GM21619 (cell line): ENCODE data around the gene MBD3L4.
"Not testable (repeated sequence)": the region's sequence is repeated elsewhere in the genome, so short reads cannot be mapped to it uniquely, and the experiment has no call there.

Experiments
- ATAC-seq: cut with Tn5 transposase; IDR thresholded peaks from one replicate; pipeline ENCODE4 v1.9.1; 2021; ENCODE audit not compliant: unreplicated experiment

The MBD3L4 gene

DNA sequence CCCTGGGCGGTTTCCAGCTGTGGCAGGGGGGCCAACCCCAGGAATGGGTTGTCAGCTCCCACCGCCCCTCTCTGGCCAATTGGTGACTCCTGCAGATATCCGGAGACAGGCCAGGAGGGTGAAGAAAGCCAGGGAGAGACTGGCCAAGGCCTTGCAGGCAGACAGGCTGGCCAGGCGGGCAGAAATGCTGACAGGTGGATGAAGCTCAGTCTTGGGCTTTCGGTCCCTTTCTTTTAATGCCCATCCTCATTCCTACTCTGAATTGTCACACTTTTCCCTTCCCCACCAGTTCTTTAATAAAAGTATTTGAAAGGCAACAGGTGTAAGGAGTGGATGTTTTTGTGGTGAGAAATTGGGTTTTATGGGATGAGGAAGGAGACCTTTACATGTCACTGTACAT lies 11.4 kb upstream of the MBD3L4 start:
- not testable (repeated sequence) for ATAC-seq

DNA sequence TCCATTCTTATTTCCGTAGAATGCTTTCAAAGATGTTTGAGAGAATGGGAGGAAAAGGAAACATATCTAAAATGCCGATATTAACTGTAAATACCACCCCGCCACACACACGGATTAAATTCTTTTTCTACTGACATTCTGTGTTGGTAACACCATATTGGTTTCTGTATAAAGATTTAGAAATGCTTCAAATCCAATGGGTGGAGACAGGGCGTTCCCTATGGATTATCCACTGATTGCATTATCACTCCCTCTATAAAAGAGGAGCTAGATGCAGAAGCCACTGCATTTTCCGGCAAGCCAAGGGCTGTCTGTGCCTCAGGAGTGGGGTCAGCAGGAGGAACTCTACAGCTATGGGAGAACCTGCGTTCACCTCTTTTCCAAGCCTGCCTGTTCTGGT lies 9.0 kb upstream of the MBD3L4 start, which contains the start of gene MBD3L2:
Gene MBD3L2, plus strand, starts transcription at position 301 of the 400 bp plus-strand sequence. Its CDS starts 53 bp downstream, at position 354.
- ATAC-seq = not testable (repeated sequence)

DNA sequence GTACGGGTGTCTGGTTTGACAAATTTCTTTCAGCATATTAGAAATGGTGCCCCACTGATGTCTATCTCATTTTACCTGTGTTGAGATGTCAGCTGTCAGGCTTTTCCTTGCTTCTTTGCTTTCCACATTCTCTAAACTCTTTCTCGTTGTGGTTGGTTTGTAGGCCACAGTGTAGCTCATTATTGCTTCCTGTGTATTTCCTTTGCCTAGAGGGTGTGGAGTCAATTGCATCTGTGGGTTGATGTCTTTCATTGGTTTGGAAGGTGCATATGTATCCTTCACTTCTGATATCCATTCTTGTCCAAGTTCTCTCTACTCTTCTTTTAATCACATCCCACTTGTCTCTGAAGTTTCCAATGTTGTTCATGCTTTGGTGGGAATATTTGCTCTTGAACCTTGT lies 1.6 kb upstream of the MBD3L4 start:
- ATAC-seq = not testable (repeated sequence)

DNA sequence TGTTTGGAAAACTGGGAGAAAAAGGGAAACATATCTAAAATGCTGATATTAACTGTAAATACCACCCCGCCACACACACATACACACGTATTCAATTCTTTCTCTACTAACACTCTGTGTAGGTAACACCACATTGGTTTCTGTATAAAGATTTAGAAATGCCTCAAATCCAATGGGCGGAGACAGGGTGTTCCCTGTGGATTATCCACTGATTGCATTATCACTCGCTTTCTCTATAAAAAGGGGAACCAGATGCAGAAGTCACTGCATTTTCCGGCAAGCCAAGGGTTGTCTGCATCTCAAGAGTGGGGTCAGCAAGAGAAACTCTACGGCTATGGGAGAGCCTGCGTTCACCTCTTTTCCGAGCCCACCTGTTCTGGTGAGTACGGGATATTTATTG lies 9.7 kb downstream of the MBD3L4 start, which contains the start of gene MBD3L5:
Gene MBD3L5, plus strand, starts transcription at position 301 of the 400 bp plus-strand sequence. Its CDS starts 34 bp downstream, at position 335.
- ATAC-seq = not testable (repeated sequence)

DNA sequence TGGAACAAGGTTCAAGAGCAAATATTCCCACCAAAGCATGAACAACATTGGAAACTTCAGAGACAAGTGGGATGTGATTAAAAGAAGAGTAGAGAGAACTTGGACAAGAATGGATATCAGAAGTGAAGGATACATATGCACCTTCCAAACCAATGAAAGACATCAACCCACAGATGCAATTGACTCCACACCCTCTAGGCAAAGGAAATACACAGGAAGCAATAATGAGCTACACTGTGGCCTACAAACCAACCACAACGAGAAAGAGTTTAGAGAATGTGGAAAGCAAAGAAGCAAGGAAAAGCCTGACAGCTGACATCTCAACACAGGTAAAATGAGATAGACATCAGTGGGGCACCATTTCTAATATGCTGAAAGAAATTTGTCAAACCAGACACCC lies 11.2 kb downstream of the MBD3L4 start:
- ATAC-seq = not testable (repeated sequence)

DNA sequence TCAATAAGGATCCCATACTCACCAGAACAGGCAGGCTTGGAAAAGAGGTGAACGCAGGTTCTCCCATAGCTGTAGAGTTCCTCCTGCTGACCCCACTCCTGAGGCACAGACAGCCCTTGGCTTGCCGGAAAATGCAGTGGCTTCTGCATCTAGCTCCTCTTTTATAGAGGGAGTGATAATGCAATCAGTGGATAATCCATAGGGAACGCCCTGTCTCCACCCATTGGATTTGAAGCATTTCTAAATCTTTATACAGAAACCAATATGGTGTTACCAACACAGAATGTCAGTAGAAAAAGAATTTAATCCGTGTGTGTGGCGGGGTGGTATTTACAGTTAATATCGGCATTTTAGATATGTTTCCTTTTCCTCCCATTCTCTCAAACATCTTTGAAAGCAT lies 18.6 kb downstream of the MBD3L4 start, which contains the start of gene MBD3L2B:
Gene MBD3L2B, minus strand, starts transcription at position 101 of the 400 bp plus-strand sequence. Its CDS starts 34 bp downstream, at position 67.
- ATAC-seq = not testable (repeated sequence)

DNA sequence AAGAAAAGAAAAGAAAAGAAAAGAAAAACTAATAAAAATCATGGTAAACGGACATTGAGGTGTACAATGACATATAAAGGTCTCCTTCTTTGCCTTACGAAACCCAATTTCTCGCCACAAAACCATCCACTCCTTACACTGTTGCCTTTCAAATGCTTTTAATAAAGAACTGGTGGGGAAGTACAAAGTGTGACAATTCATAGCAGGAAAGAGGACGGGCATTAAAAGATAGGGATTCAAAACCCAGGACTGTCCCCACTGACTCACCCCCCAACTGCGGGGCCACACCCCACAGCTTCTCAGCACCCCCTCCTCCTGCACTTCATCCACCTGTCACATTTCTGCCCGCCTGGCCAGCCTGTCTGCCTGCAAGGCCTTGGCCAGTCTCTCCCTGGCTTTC lies 21.2 kb downstream of the MBD3L4 start:
- ATAC-seq = no peak

DNA sequence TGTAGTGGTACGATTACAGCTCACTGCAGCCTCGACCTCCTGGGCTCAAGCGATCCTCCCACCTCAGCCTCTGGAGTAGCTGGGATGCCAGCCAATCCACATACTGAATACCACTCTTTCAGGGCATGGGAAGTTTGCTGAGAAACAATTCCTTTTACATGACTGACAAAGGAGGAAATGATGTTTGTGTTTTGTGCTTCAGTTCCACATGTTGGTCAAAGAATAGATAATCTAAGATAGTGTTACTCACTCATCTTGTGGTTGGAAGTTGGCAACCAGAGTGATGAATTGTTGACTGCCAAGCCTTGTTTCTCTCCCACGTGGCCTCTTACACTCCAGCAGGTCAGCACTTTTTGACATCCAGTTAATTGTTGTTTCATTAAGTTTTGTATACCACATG lies 26.3 kb downstream of the MBD3L4 start:
- no peak for ATAC-seq

DNA sequence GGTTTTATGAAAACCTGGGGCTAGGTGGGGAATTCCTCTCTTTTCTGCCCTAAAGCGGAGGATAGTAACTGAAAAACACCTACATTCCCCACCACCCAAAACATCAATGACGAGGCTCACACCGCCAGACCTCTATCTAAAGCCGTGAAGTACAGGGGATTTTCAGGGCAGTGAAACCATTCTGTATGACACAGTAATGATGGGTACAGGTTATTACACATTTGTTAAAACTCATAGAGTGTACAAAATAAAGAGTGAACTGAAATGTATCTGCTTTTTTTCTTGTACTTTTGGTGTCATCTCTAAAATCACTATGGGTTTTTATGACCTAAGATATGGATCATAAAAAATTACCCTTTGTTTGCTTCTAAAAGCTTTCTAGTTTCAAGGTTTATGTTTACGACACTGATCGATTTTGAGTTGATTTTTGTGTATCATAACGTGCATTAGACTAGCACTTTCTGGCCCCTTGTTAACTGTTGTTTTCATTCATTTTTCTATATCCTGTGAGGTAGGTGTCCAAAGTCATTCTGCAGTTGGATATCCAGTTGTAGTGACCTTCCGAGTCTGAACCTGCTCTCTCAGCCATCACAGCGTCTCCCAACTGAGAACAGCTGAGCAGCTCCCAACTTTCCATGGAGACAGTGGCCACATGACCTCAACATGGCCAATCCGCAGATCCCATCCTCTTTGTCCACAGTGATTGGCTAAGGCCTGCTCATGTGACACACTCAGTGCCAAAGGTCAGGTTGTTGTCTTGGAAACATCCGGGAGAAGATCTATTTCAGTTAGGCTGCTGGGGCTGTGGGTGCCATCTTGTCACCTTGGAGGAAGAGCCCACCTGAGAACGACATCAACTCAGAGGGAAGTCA lies 29.0 kb downstream of the MBD3L4 start:
- no peak for ATAC-seq

DNA sequence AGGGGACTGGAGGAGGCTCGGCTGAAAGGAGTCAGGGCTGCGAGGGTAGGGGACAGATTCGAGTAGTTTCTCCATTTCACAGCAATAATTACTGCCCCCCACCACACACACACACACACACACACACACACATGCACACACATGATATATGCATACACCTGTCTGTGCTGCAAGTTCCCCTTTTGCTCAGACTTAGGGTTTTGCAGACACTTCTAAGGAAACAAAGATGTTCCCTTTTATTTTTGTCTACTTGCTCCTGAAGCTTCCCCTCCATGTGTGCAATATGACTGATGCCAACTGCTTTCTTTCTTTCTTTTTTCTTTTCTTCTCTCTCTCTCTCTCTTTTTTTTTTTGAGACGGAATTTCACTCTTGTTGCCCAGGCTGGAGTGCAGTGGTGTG lies 32.1 kb downstream of the MBD3L4 start:
- no peak for ATAC-seq

DNA sequence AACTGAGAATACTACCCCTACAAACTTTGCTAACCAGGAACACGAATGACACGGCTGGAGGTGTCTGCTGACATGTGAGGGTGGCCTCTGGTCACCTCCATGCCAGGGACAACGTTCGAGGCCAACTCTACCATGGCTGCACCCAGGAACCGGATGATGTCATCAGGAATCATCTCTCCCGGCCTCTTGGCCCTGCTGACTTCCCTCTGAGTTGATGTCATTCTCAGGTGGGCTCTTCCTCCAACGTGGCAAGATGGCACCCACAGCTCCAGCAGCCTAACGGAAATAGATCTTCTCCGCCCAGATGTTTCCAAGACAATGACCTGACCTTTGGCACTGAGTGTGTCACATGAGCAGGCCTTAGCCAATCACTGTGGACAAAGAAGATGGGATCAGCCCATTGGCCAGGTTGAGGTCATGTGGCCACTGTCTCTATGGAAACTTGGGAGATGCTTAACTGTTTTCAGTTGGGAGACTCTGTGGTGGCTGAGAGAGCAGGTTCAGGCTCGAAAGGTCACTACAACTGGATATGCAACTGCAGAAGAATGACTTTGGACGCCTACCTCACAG lies 33.8 kb downstream of the MBD3L4 start:
- no peak for ATAC-seq

DNA sequence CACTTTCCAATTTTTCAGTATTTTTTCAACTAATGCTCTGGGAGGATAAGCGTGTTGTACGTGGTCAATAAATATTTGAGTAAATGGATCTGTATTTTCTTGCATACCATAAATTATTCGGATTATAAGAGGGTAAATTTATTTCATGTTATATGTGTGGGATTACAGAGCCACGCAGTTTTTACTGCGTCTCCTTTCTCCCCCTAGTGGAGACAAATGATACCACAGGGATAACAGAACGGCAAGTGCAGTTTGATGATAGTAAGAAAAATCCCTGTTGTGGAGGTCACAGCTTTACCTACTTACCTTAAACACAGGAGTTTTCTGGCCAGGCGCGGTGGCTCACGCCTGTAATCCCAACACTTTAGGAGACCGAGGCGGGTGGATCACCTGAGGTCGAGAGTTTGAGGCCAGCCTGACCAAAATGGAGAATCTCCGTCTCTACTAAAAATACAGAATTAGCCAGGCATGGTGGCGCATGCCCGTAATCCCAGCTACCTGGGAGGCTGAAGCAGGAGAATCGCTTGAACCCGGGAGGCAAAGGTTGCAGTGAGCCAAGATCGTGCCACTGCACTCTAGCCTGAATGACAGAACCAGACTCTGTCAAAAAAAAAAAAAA lies 35.6 kb downstream of the MBD3L4 start:
- no peak for ATAC-seq

DNA sequence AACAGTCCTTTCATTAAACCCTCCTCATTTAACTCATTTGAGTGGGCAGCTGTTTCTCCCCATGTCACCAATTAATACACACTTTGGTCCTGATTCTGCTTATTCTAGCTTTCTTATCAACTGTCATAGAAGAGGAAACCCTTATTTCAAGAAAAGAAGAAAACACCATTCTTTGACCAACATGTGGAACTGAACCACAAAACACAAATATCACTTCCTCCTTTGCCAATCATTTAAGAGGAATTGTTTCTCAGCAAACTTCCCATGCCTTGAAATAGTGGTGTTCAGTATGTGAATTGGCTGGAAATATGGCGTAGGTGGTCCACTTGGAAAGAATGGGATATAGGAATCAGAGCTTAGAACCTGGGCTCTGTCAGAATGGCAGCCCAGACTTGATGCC lies 39.2 kb downstream of the MBD3L4 start:
- ATAC-seq = no peak

DNA sequence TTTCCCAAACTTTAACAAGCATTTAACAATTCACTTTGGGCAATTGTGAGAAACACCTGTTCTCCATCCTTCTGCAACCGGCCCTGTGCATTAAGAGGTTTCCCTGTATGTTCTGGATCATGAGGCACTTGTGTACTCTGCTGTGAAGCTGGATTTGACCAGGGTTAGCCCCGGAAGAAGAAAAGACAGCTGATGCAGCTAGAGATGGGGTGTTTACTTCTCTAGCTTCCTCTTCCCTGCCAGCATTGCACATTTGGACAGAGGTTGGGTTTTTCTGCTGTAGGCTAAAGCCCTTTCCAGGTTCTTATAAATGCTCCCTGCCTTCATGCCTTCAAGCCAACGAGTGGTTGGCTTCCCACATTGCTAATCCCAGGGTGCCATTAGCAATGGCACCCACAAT lies 39.6 kb downstream of the MBD3L4 start:
- ATAC-seq = no peak

DNA sequence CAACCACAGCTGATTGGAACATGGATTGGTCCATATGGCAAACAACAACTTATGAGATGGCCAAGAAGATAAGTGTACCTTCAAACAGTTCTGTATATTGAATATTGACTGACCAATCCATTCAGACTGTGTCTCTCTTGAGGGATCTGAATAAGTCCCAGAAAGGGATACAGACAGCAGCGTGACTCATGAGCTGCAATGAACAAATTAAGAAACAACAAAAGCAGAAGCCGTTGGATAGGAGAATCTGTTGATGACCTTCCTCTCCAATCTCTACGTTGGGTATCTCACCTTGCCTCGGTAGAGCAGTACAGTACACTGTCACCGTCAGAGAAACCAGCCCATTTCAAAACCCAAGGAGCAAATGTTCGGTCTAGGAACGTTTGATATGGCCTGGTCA lies 40.0 kb downstream of the MBD3L4 start:
- ATAC-seq = no peak

DNA sequence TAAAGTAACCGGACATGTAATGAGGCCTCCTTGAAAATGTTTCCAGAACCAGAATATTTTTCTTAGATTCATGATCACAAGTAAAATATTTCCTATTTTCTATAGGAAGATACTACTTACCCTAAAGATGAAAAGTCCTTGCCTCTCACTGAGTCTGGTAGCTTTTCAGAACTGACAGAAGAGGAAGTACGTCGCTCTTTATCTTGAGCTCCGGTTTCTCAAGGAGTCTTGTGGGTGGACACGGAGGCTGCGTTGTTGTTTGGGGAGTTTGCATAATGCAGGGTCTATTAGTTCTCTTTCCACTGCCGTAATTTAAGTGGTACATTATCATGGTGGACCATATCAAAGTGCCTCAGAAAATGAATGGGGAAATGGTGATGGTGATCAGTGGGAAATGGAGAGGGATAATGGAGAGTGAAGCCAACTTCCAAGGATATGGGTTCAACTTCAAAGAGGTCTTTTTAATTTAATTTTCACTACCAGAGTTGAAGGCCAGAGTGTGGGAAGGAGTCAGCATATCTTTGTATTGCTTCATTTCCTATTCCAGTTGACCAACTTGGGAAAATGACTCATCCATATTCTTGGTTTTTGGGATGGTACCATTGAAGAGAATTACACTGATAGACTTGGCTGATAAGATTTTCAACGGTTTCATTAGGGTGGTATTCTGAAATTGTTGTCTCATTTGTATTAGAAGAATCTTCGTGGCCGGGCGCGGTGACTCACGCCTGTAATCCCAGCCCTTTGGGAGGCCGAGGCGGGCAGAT lies 42.1 kb downstream of the MBD3L4 start:
- ATAC-seq = no peak

DNA sequence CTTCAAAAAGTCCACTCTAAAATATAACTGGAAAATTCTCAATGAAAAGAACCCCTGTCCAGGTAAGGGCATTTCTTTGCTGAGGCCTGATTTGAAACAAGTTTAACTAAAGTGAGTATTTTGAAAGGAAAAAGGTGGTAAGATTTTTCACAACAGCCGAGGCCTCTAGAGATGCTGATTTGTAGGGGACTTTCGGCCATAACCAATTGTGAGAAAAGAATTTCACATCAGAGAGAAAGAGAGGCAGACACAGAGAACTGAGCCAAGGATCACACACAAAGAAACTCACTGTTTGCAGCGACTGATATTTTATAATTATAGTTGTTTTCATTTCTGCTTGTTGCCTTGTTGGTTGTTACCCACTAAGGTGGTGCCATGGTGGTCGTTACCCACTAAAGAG lies 43.2 kb downstream of the MBD3L4 start:
- no peak for ATAC-seq

DNA sequence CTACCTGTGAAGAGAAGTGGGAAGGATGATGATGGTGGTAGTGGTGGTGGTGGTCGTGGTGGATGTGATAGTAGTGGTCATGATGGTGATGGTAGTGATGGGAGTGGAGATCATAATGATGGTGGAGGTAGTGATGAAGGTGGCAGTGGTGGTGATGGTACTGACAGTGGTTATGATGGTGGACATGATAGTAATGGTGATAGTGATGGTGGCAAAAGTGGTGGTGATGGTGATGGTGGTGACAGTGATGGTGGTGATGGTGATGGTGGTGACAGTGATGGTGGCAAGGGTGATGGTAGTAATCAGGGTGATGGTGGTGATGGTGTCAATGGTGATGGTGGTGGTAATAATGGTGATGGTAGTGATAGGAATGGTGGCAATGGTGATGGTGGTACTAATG lies 44.9 kb downstream of the MBD3L4 start:
- no peak for ATAC-seq

DNA sequence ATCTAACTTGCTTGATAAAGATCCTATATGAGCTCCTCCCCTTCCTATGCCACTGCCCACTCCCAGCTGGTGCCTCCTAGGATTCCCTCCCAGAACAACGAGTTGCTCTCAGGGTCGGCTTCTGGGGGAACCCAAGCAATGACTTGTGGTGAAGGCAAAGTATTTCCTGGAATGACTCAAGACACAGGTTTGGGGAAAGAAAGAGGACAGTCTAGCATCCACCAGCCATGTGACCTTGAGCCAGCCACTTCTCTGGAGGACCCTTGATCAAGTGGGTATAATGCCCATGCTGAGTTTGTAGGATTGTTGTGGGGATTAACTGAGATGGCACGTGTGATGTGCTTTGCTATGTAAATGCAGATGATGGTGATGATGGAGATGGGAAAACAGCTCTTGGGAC lies 51.7 kb downstream of the MBD3L4 start:
- ATAC-seq = no peak

DNA sequence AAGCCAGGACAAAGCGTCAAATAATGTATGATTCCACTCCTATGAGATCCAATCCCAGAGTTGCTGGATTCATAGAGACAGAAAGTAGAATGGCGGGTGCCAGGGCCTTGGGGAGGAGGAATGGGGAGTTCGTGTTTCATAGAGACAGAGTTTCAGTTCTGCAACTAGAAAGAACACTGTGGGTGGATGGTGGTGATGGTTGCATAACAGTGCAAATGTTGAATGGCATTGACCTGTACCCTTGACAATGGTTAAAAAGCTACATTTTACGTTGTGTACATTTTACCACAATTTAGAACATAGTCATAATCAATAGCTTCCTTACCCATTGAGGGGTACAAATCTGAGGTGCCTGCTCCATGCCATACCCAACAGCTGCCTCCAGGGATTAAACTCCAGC lies 52.1 kb downstream of the MBD3L4 start:
- no peak for ATAC-seq
